ENCODE measurements around the gene TSPAN2. TPM values are rescaled to one million over a fixed set of nuclear protein-coding genes. Genes with fewer than 3 reads are reported as not detected.

The TSPAN2 gene
- total RNA-seq, 1 experiment from 2014 or later, result 6.8 TPM

- peak; percentile 58 to 59 for DNase-seq
- Mint-ChIP-seq H3K9me3 (ENCODE audit: unreplicated experiment) (no peaks in the 10 kb centered on the region), H3K27ac (ENCODE audit: unreplicated experiment) (no peak overlapping the region), H3K27me3 (ENCODE audit: insufficient read depth, unreplicated experiment) (no peaks in the 10 kb centered on the region), H3K36me3 (ENCODE audit: insufficient read depth, unreplicated experiment) (no peaks in the 10 kb centered on the region), H3K4me1 (ENCODE audit: low read depth, unreplicated experiment) (no peaks in the 10 kb centered on the region), H3K4me3 (ENCODE audit: unreplicated experiment) (no peak overlapping the region)
- intact Hi-C loops (cut with micrococcal nuclease; ENCODE audit: unreplicated experiment), result loop anchor here (1.0 kb wide), 2 partner anchors 17 to 60 kb away; no protein-coding TSS in a partner anchor
- BruUV-seq (replicated peaks), result no TSS peak
- H3K36me3 ChIP-seq (ENCODE audit: control insufficient read depth, insufficient read depth, low read length), result no peaks in the 10 kb centered on the region
- no peak overlapping the region for H3K4me3 ChIP-seq (ENCODE audit: low read depth, low read length)
- no peaks in the 10 kb centered on the region for H3K27me3 ChIP-seq (replicated peaks; ENCODE audit: control insufficient read depth, insufficient read depth, low read length)
- peak; percentile 49 to 50 for TF ChIP-seq CTCF (IDR thresholded peaks at IDR 0.05; ENCODE audit: insufficient read depth in 1 of 2, low read depth in 1 of 2, low read length in 1 of 2, severe bottlenecking in 1 of 2, unreplicated experiment in 1 of 2)
- CTCF ChIA-PET, result interaction anchor here (0.6 to 0.9 kb wide), 5 partner anchors 10 to 332 kb away, joined by 3 to 8 read pairs (median 4); no protein-coding TSS in a partner anchor
- H3K9me3 ChIP-seq, result no peaks in the 10 kb centered on the region
- peaks cover 16% of the 10 kb centered on the region for H3K4me1 ChIP-seq
- POLR2A ChIA-PET, result no interaction called here
These were observed 36.7 kb downstream of the TSPAN2 start for GRCh38 chr1:115052454-115053083.

DNA sequence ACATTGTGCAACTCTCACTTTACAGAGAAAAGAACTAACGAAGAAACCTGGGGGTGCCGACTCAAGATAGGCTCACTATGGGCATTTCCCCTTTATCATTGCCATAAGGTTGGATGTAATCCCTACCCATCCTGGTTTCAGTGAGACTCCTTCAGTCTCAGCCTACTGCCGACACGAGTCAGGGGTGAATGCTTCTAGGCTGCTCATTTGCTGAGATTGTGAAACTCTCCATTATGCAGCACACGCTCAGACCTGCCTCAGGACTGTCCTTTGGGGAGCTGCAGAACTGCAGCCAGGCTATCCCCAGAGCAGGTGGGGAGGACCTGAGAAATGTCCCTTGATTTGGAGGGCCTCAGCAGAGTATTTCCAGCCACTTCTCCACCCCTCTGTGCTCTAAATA lies 37.5 kb downstream of the TSPAN2 start:
- no peaks in the 10 kb centered on the region for H3K27me3 ChIP-seq (replicated peaks; ENCODE audit: control insufficient read depth, insufficient read depth, low read length)
- Mint-ChIP-seq H3K27me3 (ENCODE audit: insufficient read depth, unreplicated experiment) (no peaks in the 10 kb centered on the region), H3K4me3 (ENCODE audit: unreplicated experiment) (no peak overlapping the region), H3K9me3 (ENCODE audit: unreplicated experiment) (no peaks in the 10 kb centered on the region), H3K27ac (ENCODE audit: unreplicated experiment) (no peak overlapping the region), H3K4me1 (ENCODE audit: low read depth, unreplicated experiment) (no peaks in the 10 kb centered on the region), H3K36me3 (ENCODE audit: insufficient read depth, unreplicated experiment) (no peaks in the 10 kb centered on the region)
- intact Hi-C loops (cut with micrococcal nuclease; ENCODE audit: unreplicated experiment), result loop anchor here (1.0 kb wide), 2 partner anchors 17 to 60 kb away; no protein-coding TSS in a partner anchor
- H3K36me3 ChIP-seq (ENCODE audit: control insufficient read depth, insufficient read depth, low read length), result no peaks in the 10 kb centered on the region
- no peaks in the 10 kb centered on the region for H3K9me3 ChIP-seq
- CTCF ChIA-PET, result interaction anchor here (0.6 kb wide), 1 partner anchor 1128 kb away, joined by 3 read pairs; no protein-coding TSS in a partner anchor
- DNase-seq, result no peak
- POLR2A ChIA-PET, result no interaction called here
- TF ChIP-seq CTCF (IDR thresholded peaks at IDR 0.05; ENCODE audit: insufficient read depth in 1 of 2, low read depth in 1 of 2, low read length in 1 of 2, severe bottlenecking in 1 of 2, unreplicated experiment in 1 of 2), result no peak
- peaks cover 9% of the 10 kb centered on the region for H3K4me1 ChIP-seq
- no peak overlapping the region for H3K4me3 ChIP-seq (ENCODE audit: low read depth, low read length)
- BruUV-seq (replicated peaks), result no TSS peak

DNA sequence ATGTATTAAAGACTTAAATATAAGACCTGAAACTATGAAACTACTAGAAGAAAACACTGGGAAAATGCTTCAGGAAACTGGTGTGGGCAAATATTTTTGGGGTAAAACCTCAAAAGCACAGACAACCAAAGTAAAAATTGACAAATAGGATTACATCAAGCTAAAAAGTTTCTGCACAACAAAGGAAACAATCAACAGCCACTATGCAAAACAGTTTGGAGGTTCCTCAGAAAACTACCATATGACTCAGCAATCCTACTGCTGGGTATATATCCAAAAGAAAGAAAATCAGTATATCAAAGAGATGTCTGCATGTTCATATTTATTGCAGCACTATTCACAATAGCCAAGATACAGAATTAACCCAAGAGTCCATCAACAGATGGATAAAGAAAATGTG lies 42.6 kb downstream of the TSPAN2 start:
- BruUV-seq (replicated peaks), result no TSS peak

More for the DNA sequence above, 42.6 kb downstream of the TSPAN2 start:
- intact Hi-C loops (cut with micrococcal nuclease; ENCODE audit: unreplicated experiment), result no loop called here
- H3K4me1 ChIP-seq, result no peaks in the 10 kb centered on the region
- no peaks in the 10 kb centered on the region for H3K9me3 ChIP-seq
- Mint-ChIP-seq H3K27ac (ENCODE audit: unreplicated experiment) (no peak overlapping the region), H3K9me3 (ENCODE audit: unreplicated experiment) (no peaks in the 10 kb centered on the region), H3K36me3 (ENCODE audit: insufficient read depth, unreplicated experiment) (no peaks in the 10 kb centered on the region), H3K4me3 (ENCODE audit: unreplicated experiment) (no peak overlapping the region), H3K4me1 (ENCODE audit: low read depth, unreplicated experiment) (no peaks in the 10 kb centered on the region), H3K27me3 (ENCODE audit: insufficient read depth, unreplicated experiment) (no peaks in the 10 kb centered on the region)
- H3K27me3 ChIP-seq (replicated peaks; ENCODE audit: control insufficient read depth, insufficient read depth, low read length), result no peaks in the 10 kb centered on the region
- TF ChIP-seq CTCF (IDR thresholded peaks at IDR 0.05; ENCODE audit: insufficient read depth in 1 of 2, low read depth in 1 of 2, low read length in 1 of 2, severe bottlenecking in 1 of 2, unreplicated experiment in 1 of 2), result no peak
- ChIA-PET CTCF (no interaction called here), POLR2A (no interaction called here)
- no peaks in the 10 kb centered on the region for H3K36me3 ChIP-seq (ENCODE audit: control insufficient read depth, insufficient read depth, low read length)
- no peak overlapping the region for H3K4me3 ChIP-seq (ENCODE audit: low read depth, low read length)
- no peak for DNase-seq
